GM19025 (cell line): ENCODE results near the gene UNC13A.

Experiments used
- ATAC-seq: cut with Tn5 transposase; IDR thresholded peaks from one replicate; pipeline ENCODE4 v1.9.1; 2021; ENCODE audit warnings: mild to moderate bottlenecking, low read depth, moderate library complexity; ENCODE audit not compliant: unreplicated experiment

Gene UNC13A

GRCh38 chr19:17632577-17632976 is 55.6 kb downstream of the UNC13A start:
- ATAC-seq = no peak

- ATAC-seq = no peak
These were observed 58.4 kb downstream of the UNC13A start for GRCh38 chr19:17629760-17630159.

GRCh38 chr19:17627921-17628320 is 60.2 kb downstream of the UNC13A start:
- ATAC-seq = no peak

- no peak for ATAC-seq
These were observed 61.0 kb downstream of the UNC13A start for GRCh38 chr19:17627161-17627560.

GRCh38 chr19:17626456-17627015 is 61.6 kb downstream of the UNC13A start:
- ATAC-seq = no peak

- no peak for ATAC-seq
These were observed 62.2 kb downstream of the UNC13A start for GRCh38 chr19:17625980-17626379.

- ATAC-seq = no peak
These were observed 63.1 kb downstream of the UNC13A start for GRCh38 chr19:17625043-17625442.

- no peak for ATAC-seq
These were observed 63.7 kb downstream of the UNC13A start for GRCh38 chr19:17624314-17624991.

- ATAC-seq = no peak
These were observed 64.8 kb downstream of the UNC13A start for GRCh38 chr19:17623224-17623935.

GRCh38 chr19:17620696-17621095 is 67.5 kb downstream of the UNC13A start:
- no peak for ATAC-seq

GRCh38 chr19:17618936-17619335 is 69.2 kb downstream of the UNC13A start:
- no peak for ATAC-seq

GRCh38 chr19:17618281-17618903 is 69.8 kb downstream of the UNC13A start:
- ATAC-seq = no peak

GRCh38 chr19:17617807-17618192 is 70.4 kb downstream of the UNC13A start:
- no peak for ATAC-seq

- no peak for ATAC-seq
These were observed 71.0 kb downstream of the UNC13A start for GRCh38 chr19:17616961-17617806.

GRCh38 chr19:17616686-17616960 is 71.5 kb downstream of the UNC13A start:
- ATAC-seq = no peak

GRCh38 chr19:17615889-17616685 is 72.1 kb downstream of the UNC13A start:
- ATAC-seq = no peak

- ATAC-seq = no peak
These were observed 73.7 kb downstream of the UNC13A start for GRCh38 chr19:17614476-17614875.

GRCh38 chr19:17611462-17612244 is 76.5 kb downstream of the UNC13A start:
- no peak for ATAC-seq

GRCh38 chr19:17610384-17610783 is 77.8 kb downstream of the UNC13A start:
- ATAC-seq = no peak
